ENCODE results near the gene TCF12. TPM values are rescaled to one million over a fixed set of nuclear protein-coding genes. Genes with fewer than 3 reads are reported as not detected.

The TCF12 gene
- total RNA-seq, 1 donor from 2014 or later = 164 TPM

- peaks cover 21% of the 10 kb centered on the region for H3K4me1 Mint-ChIP-seq (ENCODE audit: unreplicated experiment)
- peaks cover 18% of the 10 kb centered on the region for H3K36me3 Mint-ChIP-seq (ENCODE audit: unreplicated experiment)
- DNase-seq (ENCODE audit: extremely low spot score, unreplicated experiment) = no peak
- H3K9me3 Mint-ChIP-seq (ENCODE audit: unreplicated experiment) = no peaks in the 10 kb centered on the region
- no peak overlapping the region for H3K4me3 Mint-ChIP-seq (ENCODE audit: unreplicated experiment)
- H3K27me3 Mint-ChIP-seq (ENCODE audit: unreplicated experiment) = no peaks in the 10 kb centered on the region
- H3K27ac Mint-ChIP-seq (ENCODE audit: unreplicated experiment) = peak overlapping the region; percentile 58
- no peak for TF ChIP-seq CTCF (IDR thresholded peaks at IDR 0.05)
Observed at GRCh38 chr15:57098896-57099295, 180.5 kb downstream of the TCF12 start.

- Mint-ChIP-seq H3K9me3 (ENCODE audit: unreplicated experiment) (no peaks in the 10 kb centered on the region), H3K4me1 (ENCODE audit: unreplicated experiment) (peaks cover 11% of the 10 kb centered on the region), H3K27ac (ENCODE audit: unreplicated experiment) (no peak overlapping the region), H3K36me3 (ENCODE audit: unreplicated experiment) (peaks cover 14% of the 10 kb centered on the region), H3K4me3 (ENCODE audit: unreplicated experiment) (no peak overlapping the region), H3K27me3 (ENCODE audit: unreplicated experiment) (no peaks in the 10 kb centered on the region)
- no peak for DNase-seq (ENCODE audit: extremely low spot score, unreplicated experiment)
- TF ChIP-seq CTCF (IDR thresholded peaks at IDR 0.05) = no peak
Observed at GRCh38 chr15:57100136-57100539, 181.7 kb downstream of the TCF12 start.

GRCh38 chr15:57102858-57103257 is 184.4 kb downstream of the TCF12 start:
- no peak for TF ChIP-seq CTCF (IDR thresholded peaks at IDR 0.05)
- peaks cover 10% of the 10 kb centered on the region for H3K9me3 Mint-ChIP-seq (ENCODE audit: unreplicated experiment)
- peaks cover 11% of the 10 kb centered on the region for H3K4me1 Mint-ChIP-seq (ENCODE audit: unreplicated experiment)

GRCh38 chr15:57108296-57108695 is 189.9 kb downstream of the TCF12 start:
- no peak for DNase-seq (ENCODE audit: extremely low spot score, unreplicated experiment)
- H3K27ac Mint-ChIP-seq (ENCODE audit: unreplicated experiment) = no peak overlapping the region
- H3K4me1 Mint-ChIP-seq (ENCODE audit: unreplicated experiment) = peaks cover 9% of the 10 kb centered on the region
- peaks cover 10% of the 10 kb centered on the region for H3K9me3 Mint-ChIP-seq (ENCODE audit: unreplicated experiment)
- H3K4me3 Mint-ChIP-seq (ENCODE audit: unreplicated experiment) = no peak overlapping the region
- no peaks in the 10 kb centered on the region for H3K27me3 Mint-ChIP-seq (ENCODE audit: unreplicated experiment)
- peaks cover 15% of the 10 kb centered on the region for H3K36me3 Mint-ChIP-seq (ENCODE audit: unreplicated experiment)
- TF ChIP-seq CTCF (IDR thresholded peaks at IDR 0.05) = no peak

More at GRCh38 chr15:57102858-57103257, 184.4 kb downstream of the TCF12 start:
- Mint-ChIP-seq H3K4me3 (ENCODE audit: unreplicated experiment) (no peak overlapping the region), H3K27ac (ENCODE audit: unreplicated experiment) (no peak overlapping the region), H3K36me3 (ENCODE audit: unreplicated experiment) (peaks cover 25% of the 10 kb centered on the region), H3K27me3 (ENCODE audit: unreplicated experiment) (no peaks in the 10 kb centered on the region)
- DNase-seq (ENCODE audit: extremely low spot score, unreplicated experiment) = no peak

GRCh38 chr15:57109005-57109404 is 190.6 kb downstream of the TCF12 start:
- H3K9me3 Mint-ChIP-seq (ENCODE audit: unreplicated experiment) = peaks cover 10% of the 10 kb centered on the region
- H3K27ac Mint-ChIP-seq (ENCODE audit: unreplicated experiment) = no peak overlapping the region
- no peak overlapping the region for H3K4me3 Mint-ChIP-seq (ENCODE audit: unreplicated experiment)
- H3K4me1 Mint-ChIP-seq (ENCODE audit: unreplicated experiment) = peaks cover 10% of the 10 kb centered on the region
- DNase-seq (ENCODE audit: extremely low spot score, unreplicated experiment) = no peak
- no peak for TF ChIP-seq CTCF (IDR thresholded peaks at IDR 0.05)
- peaks cover 15% of the 10 kb centered on the region for H3K36me3 Mint-ChIP-seq (ENCODE audit: unreplicated experiment)
- no peaks in the 10 kb centered on the region for H3K27me3 Mint-ChIP-seq (ENCODE audit: unreplicated experiment)

All from osteocyte (in vitro differentiated cells).